Measurements from ENCODE around the gene PHF21B. TPM values are rescaled to one million over a fixed set of nuclear protein-coding genes. Genes with fewer than 3 reads are reported as not detected.

Gene PHF21B
- not detected in 2 replicates for total RNA-seq

GRCh38 chr22:45009606-45010531 is at the start of gene PHF21B:
Gene PHF21B (minus strand): TSS chr22:45010005. CDS start chr22:45009549, 456 bp downstream.

Other genes starting within 250 kb of the PHF21B start
- 54.5 and 86.7 TPM in 2 replicates for gene NUP50, start 153.9 kb upstream of the PHF21B start, total RNA-seq
- 41.8 and 51.0 TPM in 2 replicates for gene KIAA0930, start 230.9 kb upstream of the PHF21B start, total RNA-seq

All from vein endothelial cell (primary cell).